ENCODE data around the gene AMOTL2.

GRCh38 chr3:134368751-134369105 is 5.5 kb downstream of the AMOTL2 start:
- TF ChIP-seq CTCF (IDR thresholded peaks at IDR 0.05; ENCODE audit: low read depth, low read length, poor library complexity, severe bottlenecking) (no peak), EZH2phosphoT487 (IDR thresholded peaks at IDR 0.05; ENCODE audit: borderline replicate concordance, low read length) (no peak)

Measured in DOHH2 (cell line).